GM12864 (cell line): Measurements from ENCODE around the gene SIDT1.

ENCODE experiments used
- DNase-seq: peaks from one replicate; pipeline ENCODE4 v3.0.0-alpha.2; 2011; ENCODE audit warnings: low read depth
- H3K4me3 ChIP-seq: 2 replicates; pipeline ENCODE4 v1.5.1; 2011; ENCODE audit warnings: mild to moderate bottlenecking, low read depth, low read length, control low read depth
- CTCF ChIP-seq: IDR thresholded peaks from 2 replicates; pipeline ENCODE4 v1.5.1; 2011; ENCODE audit warnings: low read depth, mild to moderate bottlenecking, moderate library complexity, low read length, control low read depth, inconsistent platforms; ENCODE audit errors: missing control alignments

Gene SIDT1

DNA sequence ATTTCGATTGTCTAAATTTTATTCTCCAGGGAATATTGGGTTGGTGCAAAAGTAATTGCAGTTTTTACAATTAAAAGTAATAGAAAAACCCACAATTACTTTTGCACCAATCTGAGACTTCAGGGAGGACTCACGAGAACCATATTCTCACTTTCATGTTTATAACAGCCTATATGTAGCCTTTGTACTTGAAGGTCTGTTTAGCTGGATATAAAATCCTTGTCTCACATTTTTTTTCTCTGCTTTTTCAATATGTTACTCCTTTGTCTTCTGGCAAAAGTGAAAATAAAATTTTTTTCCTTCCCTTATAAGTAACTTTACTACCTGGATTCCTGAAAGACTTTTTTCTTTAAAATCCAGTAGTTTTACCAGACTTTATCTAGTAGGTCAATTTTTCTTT, 9.2 kb downstream of the SIDT1 start:
- TF ChIP-seq CTCF = no peak
- no peak overlapping the region for H3K4me3 ChIP-seq
- DNase-seq = no peak

DNA sequence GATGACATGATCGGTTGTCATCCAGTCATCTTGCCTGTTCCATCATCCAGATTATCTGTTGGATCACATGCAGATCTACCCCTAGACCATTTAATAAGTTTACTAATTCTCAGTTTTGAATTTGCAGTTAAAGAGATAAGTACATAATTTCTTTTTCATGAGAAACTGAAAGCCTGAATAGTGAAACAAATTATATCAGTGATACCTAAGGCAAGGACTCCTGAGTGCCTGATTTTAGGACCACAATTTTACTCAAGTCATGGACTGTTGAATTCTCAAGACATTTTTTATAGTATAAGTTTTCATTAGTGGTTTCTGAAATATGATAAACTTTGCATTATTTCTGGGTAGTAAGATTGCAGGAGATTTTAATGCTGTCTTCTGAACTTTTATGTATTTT, 13.2 kb downstream of the SIDT1 start:
- H3K4me3 ChIP-seq = no peak overlapping the region; the same call in 1 of the 2 replicates
- TF ChIP-seq CTCF = no peak
- DNase-seq = no peak

- no peak for TF ChIP-seq CTCF
- no peak overlapping the region; the same call in 1 of the 2 replicates for H3K4me3 ChIP-seq
- peak; percentile 62 for DNase-seq
Measured at GRCh38 chr3:113546414-113546893, 14.1 kb downstream of the SIDT1 start.

DNA sequence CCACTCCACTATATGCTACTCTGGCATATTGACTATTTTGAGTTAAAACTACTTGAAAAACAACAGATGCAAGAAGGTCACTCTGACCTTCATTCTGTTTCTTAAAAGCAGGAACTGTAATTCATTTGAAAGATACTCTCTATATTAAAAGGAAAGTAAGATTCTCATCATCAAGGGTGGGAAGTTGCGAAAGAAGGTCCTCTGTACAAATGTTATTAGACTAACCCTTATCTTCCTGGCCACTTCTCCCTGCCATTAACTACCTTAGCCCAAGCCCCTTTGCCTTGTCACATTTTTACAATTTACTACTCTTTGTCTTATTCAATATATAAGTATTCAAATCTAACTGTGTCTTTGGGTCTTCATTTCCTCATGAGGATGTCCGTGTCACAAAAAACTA, 16.1 kb downstream of the SIDT1 start:
- DNase-seq = no peak
- H3K4me3 ChIP-seq = no peak overlapping the region
- no peak for TF ChIP-seq CTCF

- no peak for TF ChIP-seq CTCF
- no peak for DNase-seq
- H3K4me3 ChIP-seq = no peak overlapping the region
Measured at GRCh38 chr3:113551820-113552219, 19.5 kb downstream of the SIDT1 start.

DNA sequence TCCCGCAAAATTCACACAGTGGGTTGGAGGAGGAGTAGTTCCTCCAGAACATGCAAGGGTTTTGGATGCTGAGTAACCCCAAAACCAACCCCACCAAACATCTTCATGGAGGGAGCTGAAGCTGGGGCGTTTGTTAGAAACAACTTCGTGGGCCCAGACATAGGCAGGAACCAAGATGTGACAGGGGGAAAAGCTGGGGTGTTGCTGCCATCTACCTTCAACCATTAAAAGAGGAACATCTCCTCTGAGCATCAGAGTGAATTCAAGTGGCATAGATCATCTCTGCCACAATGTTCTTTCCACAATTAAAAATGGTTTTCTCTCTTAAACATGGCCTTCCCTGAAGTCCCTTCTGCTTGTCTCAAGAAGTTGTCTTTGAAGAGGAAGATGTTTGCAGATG, 20.5 kb downstream of the SIDT1 start:
- TF ChIP-seq CTCF = peak; percentile 37
- no peak for DNase-seq
- no peak overlapping the region for H3K4me3 ChIP-seq

GRCh38 chr3:113555138-113555537, 22.8 kb downstream of the SIDT1 start:
- no peak overlapping the region for H3K4me3 ChIP-seq
- TF ChIP-seq CTCF = no peak
- DNase-seq = no peak
